Stimulated activated naive CD4-positive, alpha-beta T cell treated with Interleukin-2 at 50 U/mL for 16 hours (primary cell): ENCODE measurements around the gene RIF1.

Experiments used
- DNase-seq: peaks from one replicate; lab custom pipeline; 2025; lab: John Stamatoyannopoulos, UW

Gene RIF1

GRCh38 chr2:151523850-151524249 lies 114.1 kb downstream of the RIF1 start:
- no peak for DNase-seq

- no peak for DNase-seq
Observed at GRCh38 chr2:151525821-151526373, 116.2 kb downstream of the RIF1 start.

GRCh38 chr2:151526572-151527090 lies 116.9 kb downstream of the RIF1 start:
- DNase-seq: no peak
